ENCODE data around the gene TATDN3. TPM values are rescaled to one million over a fixed set of nuclear protein-coding genes. Genes with fewer than 3 reads are reported as not detected.

TATDN3 gene
- total RNA-seq, 1 experiment from 2014 or later, result 16.3 TPM

- no peak overlapping the region for H3K27ac ChIP-seq (ENCODE audit: low read depth, low read length)
- DNase-seq (ENCODE audit: low read depth, low spot score) (no peak), ATAC-seq (no peak)
- POLR2A ChIA-PET, result no interaction called here
- RAD21 ChIA-PET (ENCODE audit: low non-redundant PET in 1 of 2, low total read pairs in 2 of 2, uncharacterized antibody in 2 of 2, unreplicated experiment in 2 of 2), result no interaction called here
- no peaks in the 10 kb centered on the region for H4K20me1 ChIP-seq (ENCODE audit: insufficient read depth)
- H3K27me3 ChIP-seq (ENCODE audit: insufficient read depth, low read length), result no peaks in the 10 kb centered on the region
- intact Hi-C loops (cut with micrococcal nuclease), result no loop called here
- peaks cover 7 to 11% of the 10 kb centered on the region in 2 experiments; a peak in 2 of 4 replicates for H3K9me3 ChIP-seq (ENCODE audit: control insufficient read depth in 1 of 2, insufficient read depth in 1 of 2, low read depth in 1 of 2, low read length in 2 of 2)
- BruUV-seq (replicated peaks), result no TSS peak
- no peak overlapping the region for H2AFZ ChIP-seq (ENCODE audit: low read depth, low read length, poor library complexity, severe bottlenecking)
- TF ChIP-seq, protein P1, sequence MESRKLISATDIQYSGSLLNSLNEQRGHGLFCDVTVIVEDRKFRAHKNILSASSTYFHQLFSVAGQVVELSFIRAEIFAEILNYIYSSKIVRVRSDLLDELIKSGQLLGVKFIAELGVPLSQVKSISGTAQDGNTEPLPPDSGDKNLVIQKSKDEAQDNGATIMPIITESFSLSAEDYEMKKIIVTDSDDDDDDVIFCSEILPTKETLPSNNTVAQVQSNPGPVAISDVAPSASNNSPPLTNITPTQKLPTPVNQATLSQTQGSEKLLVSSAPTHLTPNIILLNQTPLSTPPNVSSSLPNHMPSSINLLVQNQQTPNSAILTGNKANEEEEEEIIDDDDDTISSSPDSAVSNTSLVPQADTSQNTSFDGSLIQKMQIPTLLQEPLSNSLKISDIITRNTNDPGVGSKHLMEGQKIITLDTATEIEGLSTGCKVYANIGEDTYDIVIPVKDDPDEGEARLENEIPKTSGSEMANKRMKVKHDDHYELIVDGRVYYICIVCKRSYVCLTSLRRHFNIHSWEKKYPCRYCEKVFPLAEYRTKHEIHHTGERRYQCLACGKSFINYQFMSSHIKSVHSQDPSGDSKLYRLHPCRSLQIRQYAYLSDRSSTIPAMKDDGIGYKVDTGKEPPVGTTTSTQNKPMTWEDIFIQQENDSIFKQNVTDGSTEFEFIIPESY (IDR thresholded peaks at IDR 0.05; ENCODE audit: extremely low read depth, insufficient replicate concordance, low read length), result no peak
- TF ChIP-seq, protein P2, sequence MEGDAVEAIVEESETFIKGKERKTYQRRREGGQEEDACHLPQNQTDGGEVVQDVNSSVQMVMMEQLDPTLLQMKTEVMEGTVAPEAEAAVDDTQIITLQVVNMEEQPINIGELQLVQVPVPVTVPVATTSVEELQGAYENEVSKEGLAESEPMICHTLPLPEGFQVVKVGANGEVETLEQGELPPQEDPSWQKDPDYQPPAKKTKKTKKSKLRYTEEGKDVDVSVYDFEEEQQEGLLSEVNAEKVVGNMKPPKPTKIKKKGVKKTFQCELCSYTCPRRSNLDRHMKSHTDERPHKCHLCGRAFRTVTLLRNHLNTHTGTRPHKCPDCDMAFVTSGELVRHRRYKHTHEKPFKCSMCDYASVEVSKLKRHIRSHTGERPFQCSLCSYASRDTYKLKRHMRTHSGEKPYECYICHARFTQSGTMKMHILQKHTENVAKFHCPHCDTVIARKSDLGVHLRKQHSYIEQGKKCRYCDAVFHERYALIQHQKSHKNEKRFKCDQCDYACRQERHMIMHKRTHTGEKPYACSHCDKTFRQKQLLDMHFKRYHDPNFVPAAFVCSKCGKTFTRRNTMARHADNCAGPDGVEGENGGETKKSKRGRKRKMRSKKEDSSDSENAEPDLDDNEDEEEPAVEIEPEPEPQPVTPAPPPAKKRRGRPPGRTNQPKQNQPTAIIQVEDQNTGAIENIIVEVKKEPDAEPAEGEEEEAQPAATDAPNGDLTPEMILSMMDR (IDR thresholded peaks at IDR 0.05 in 2 of 3, conservative IDR thresholded peaks at IDR 0.05 in 1 of 3; ENCODE audit: borderline replicate concordance in 1 of 3, insufficient read depth in 1 of 3, low read depth in 2 of 3, low read length in 2 of 3), result no peak
- TF ChIP-seq EZH2 (IDR thresholded peaks at IDR 0.05), result no peak
- no peak for TF ChIP-seq ZFX (IDR thresholded peaks at IDR 0.05)
- TF ChIP-seq ELF1 (IDR thresholded peaks at IDR 0.05; ENCODE audit: borderline replicate concordance, low read depth), result no peak
- no peak for TF ChIP-seq EZH2phosphoT487 (IDR thresholded peaks at IDR 0.05; ENCODE audit: borderline replicate concordance)
- no peak for TF ChIP-seq CBX3 (IDR thresholded peaks at IDR 0.05; ENCODE audit: low read depth)
- TF ChIP-seq JUND (IDR thresholded peaks at IDR 0.05), result no peak
- no peak for TF ChIP-seq ZNF274 (IDR thresholded peaks at IDR 0.05; ENCODE audit: low read depth, low read length)
- TF ChIP-seq TCF7L2 (IDR thresholded peaks at IDR 0.05; ENCODE audit: borderline replicate concordance, extremely low read depth, insufficient read depth, insufficient read length), result no peak
- no peak for TF ChIP-seq POLR2A (IDR thresholded peaks at IDR 0.05; ENCODE audit: borderline replicate concordance, extremely low read depth, insufficient read depth, insufficient read length)
- TF ChIP-seq SP1 (IDR thresholded peaks at IDR 0.05; ENCODE audit: low read depth), result no peak
- no peak for TF ChIP-seq YY1 (IDR thresholded peaks at IDR 0.05; ENCODE audit: extremely low read depth, insufficient replicate concordance, low read depth, low read length)
- TF ChIP-seq SIN3A (IDR thresholded peaks at IDR 0.05; ENCODE audit: low read depth), result no peak
- TF ChIP-seq REST (IDR thresholded peaks at IDR 0.05; ENCODE audit: low read depth), result no peak
- TF ChIP-seq, protein P3, sequence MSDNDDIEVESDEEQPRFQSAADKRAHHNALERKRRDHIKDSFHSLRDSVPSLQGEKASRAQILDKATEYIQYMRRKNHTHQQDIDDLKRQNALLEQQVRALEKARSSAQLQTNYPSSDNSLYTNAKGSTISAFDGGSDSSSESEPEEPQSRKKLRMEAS (IDR thresholded peaks at IDR 0.05), result no peak
- TF ChIP-seq, protein P4, sequence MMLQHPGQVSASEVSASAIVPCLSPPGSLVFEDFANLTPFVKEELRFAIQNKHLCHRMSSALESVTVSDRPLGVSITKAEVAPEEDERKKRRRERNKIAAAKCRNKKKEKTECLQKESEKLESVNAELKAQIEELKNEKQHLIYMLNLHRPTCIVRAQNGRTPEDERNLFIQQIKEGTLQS (IDR thresholded peaks at IDR 0.05), result no peak
- no peak overlapping the region for H3K4me3 ChIP-seq (replicated peaks in 1 of 2; ENCODE audit: low read depth in 1 of 2, low read length in 2 of 2)
- H3K9ac ChIP-seq (ENCODE audit: low read length), result no peak overlapping the region
- H3K4me1 ChIP-seq (ENCODE audit: control insufficient read depth in 1 of 2, insufficient read depth in 2 of 2, low read length in 2 of 2), result no peaks in the 10 kb centered on the region
- no peaks in the 10 kb centered on the region for H3K9me2 ChIP-seq (ENCODE audit: insufficient read depth)
- no peak overlapping the region for H3K4me2 ChIP-seq (ENCODE audit: low read length)
- no peaks in the 10 kb centered on the region for H3K36me3 ChIP-seq (ENCODE audit: control insufficient read depth in 1 of 2, insufficient read depth in 2 of 2, low read length in 2 of 2)
- no peaks in the 10 kb centered on the region for H3K79me2 ChIP-seq (ENCODE audit: insufficient read depth, low read length)
- CTCF ChIA-PET, result no interaction called here
Observed at GRCh38 chr1:212828395-212828794, 36.7 kb downstream of the TATDN3 start.
